WTC11 (cell line): Measurements from ENCODE around the gene NWD2. TPM values are rescaled to one million over a fixed set of nuclear protein-coding genes. Genes with fewer than 3 reads are reported as not detected.

Experiments
- ATAC-seq: fragments of 200-7000 bp; cut with Tn5 transposase; 2 replicates; pipeline ENCODE4 v1.10.0; 2021; ENCODE audit warnings: mild to moderate bottlenecking, moderate library complexity
- CTCF ChIA-PET: fragments of 300-600 bp; sonication (Branson Sonifier 250); formaldehyde crosslinking; loops from one replicate; lab custom pipeline; 2021; ENCODE audit warnings: antibody characterized with exemption; lab: Charles Lee
- POLR2A ChIA-PET: fragments of 350-600 bp; sonication (Branson Sonifier 250); formaldehyde crosslinking; loops from one replicate; lab custom pipeline; 2021; ENCODE audit warnings: antibody characterized with exemption; lab: Charles Lee
- DNase-seq: peaks from one replicate; pipeline ENCODE4 v3.0.0; 2021; ENCODE audit warnings: low spot score
- H3K27ac Mint-ChIP-seq: 2 replicates; pipeline ENCODE4 v1.8.0; 2021; ENCODE audit warnings: mixed read lengths
- H3K27me3 Mint-ChIP-seq: 2 replicates; pipeline ENCODE4 v1.8.0; 2021; ENCODE audit warnings: low read depth, mild to moderate bottlenecking, moderate library complexity, mixed read lengths
- H3K36me3 Mint-ChIP-seq: 2 replicates; pipeline ENCODE4 v1.8.0; 2021; ENCODE audit warnings: mixed read lengths
- H3K4me1 Mint-ChIP-seq: 2 replicates; pipeline ENCODE4 v1.8.0; 2022; ENCODE audit warnings: mixed read lengths
- H3K4me3 Mint-ChIP-seq: 2 replicates; pipeline ENCODE4 v1.8.0; 2021; ENCODE audit warnings: mild to moderate bottlenecking, moderate library complexity, mixed read lengths
- H3K9me3 Mint-ChIP-seq: 2 replicates; pipeline ENCODE4 v1.8.0; 2021; ENCODE audit warnings: mixed read lengths
- CREM ChIP-seq: sonication (generic); formaldehyde crosslinking; IDR thresholded peaks from 2 replicates; pipeline ENCODE4 v1.8.1; 2022; ENCODE audit warnings: mild to moderate bottlenecking, missing genetic modification reagents, moderate library complexity
- ESRRA ChIP-seq: sonication (generic); formaldehyde crosslinking; IDR thresholded peaks from 2 replicates; pipeline ENCODE4 v1.8.1; 2022; ENCODE audit warnings: mild to moderate bottlenecking, missing genetic modification reagents, borderline replicate concordance
- GTF2I ChIP-seq: fragments of 250-450 bp; sonication (Bioruptor Pico); conservative IDR thresholded peaks from 2 replicates; pipeline ENCODE4 v1.4.0; 2021; ENCODE audit warnings: mild to moderate bottlenecking
- MXD4 ChIP-seq: fragments of 250-450 bp; sonication (Bioruptor Pico); IDR thresholded peaks from 2 replicates; pipeline ENCODE4 v1.8.0; 2021; ENCODE audit warnings: mild to moderate bottlenecking, moderate library complexity, borderline replicate concordance
- NFE2L1 ChIP-seq: sonication (generic); formaldehyde crosslinking; IDR thresholded peaks from 2 replicates; pipeline ENCODE4 v1.8.1; 2023; ENCODE audit warnings: missing genetic modification reagents
- NR2C2 ChIP-seq: sonication (generic); formaldehyde crosslinking; IDR thresholded peaks from 2 replicates; pipeline ENCODE4 v1.8.0; 2022; ENCODE audit warnings: mild to moderate bottlenecking, missing genetic modification reagents
- RELA ChIP-seq: sonication (generic); formaldehyde crosslinking; IDR thresholded peaks from 2 replicates; pipeline ENCODE4 v1.8.1; 2022; ENCODE audit warnings: missing genetic modification reagents, mild to moderate bottlenecking, borderline replicate concordance
- SMAD3 ChIP-seq: sonication (generic); formaldehyde crosslinking; IDR thresholded peaks from 2 replicates; pipeline ENCODE4 v1.8.0; 2022; ENCODE audit warnings: missing genetic modification reagents, mild to moderate bottlenecking, borderline replicate concordance
- TP53 ChIP-seq: sonication (generic); formaldehyde crosslinking; IDR thresholded peaks from 2 replicates; pipeline ENCODE4 v1.8.1; 2023; ENCODE audit warnings: mild to moderate bottlenecking, missing genetic modification reagents
- ZNF121 ChIP-seq: sonication (generic); formaldehyde crosslinking; IDR thresholded peaks from 2 replicates; pipeline ENCODE4 v1.8.0; 2023; ENCODE audit warnings: missing genetic modification reagents
- ZNF317 ChIP-seq: sonication (generic); formaldehyde crosslinking; IDR thresholded peaks from 2 replicates; pipeline ENCODE4 v1.8.1; 2023; ENCODE audit warnings: low read depth, mild to moderate bottlenecking, moderate library complexity, missing genetic modification reagents, borderline replicate concordance
- total RNA-seq: library from RNA; stranded (reverse); gene quantifications from 3 replicates; pipeline ENCODE4 v1.2.3, GENCODE V29; 2021
- TF ChIP-seq, protein P1 (sequence below): sonication (generic); formaldehyde crosslinking; IDR thresholded peaks from 2 replicates; pipeline ENCODE4 v1.8.1; 2022; ENCODE audit warnings: missing genetic modification reagents, borderline replicate concordance
- TF ChIP-seq, protein P2 (sequence below): fragments of 250-450 bp; sonication (Bioruptor Pico); IDR thresholded peaks from 2 replicates; pipeline ENCODE4 v1.8.0; 2021; ENCODE audit warnings: mild to moderate bottlenecking
- TF ChIP-seq, protein P3 (sequence below): fragments of 250-450 bp; sonication (Bioruptor Pico); conservative IDR thresholded peaks from 2 replicates; pipeline ENCODE4 v1.9.0; 2021; ENCODE audit warnings: mild to moderate bottlenecking
- TF ChIP-seq, protein P4 (sequence below): fragments of 250-450 bp; sonication (Bioruptor Pico); IDR thresholded peaks from 2 replicates; pipeline ENCODE4 v2.1.2; 2022; ENCODE audit warnings: mild to moderate bottlenecking, moderate library complexity
- TF ChIP-seq, protein P5 (sequence below): sonication (generic); formaldehyde crosslinking; IDR thresholded peaks from 2 replicates; pipeline ENCODE4 v1.8.1; 2023; ENCODE audit warnings: mild to moderate bottlenecking, missing genetic modification reagents
- TF ChIP-seq, protein P6 (sequence below): sonication (generic); formaldehyde crosslinking; IDR thresholded peaks from 2 replicates; pipeline ENCODE4 v1.8.0; 2023; ENCODE audit warnings: mild to moderate bottlenecking, missing genetic modification reagents
- TF ChIP-seq, protein P7 (sequence below): fragments of 200-600 bp; IDR thresholded peaks from 2 replicates; pipeline ENCODE4 v1.8.0; 2022; ENCODE audit warnings: antibody characterized with exemption

The NWD2 gene
- total RNA-seq, 1 experiment from 2014 or later: 0.07 TPM

DNA sequence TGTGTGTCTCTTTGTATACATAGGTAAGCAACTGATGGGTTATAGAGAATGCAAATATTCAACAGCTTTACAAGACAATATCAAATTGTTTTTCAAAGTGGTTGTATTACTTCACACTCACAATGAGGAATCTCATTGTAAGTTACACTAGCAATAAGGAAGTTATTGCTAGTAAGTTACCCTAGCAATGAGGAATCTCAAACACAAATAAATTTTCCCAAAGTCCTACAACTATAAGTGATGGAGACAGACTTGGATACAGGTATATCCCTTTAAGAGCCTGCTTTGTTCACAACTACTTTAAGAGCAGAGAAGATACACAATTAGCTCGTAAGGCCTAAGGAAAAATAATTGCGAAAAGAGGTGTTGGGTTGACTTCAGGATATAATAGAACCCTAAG is 28.3 kb upstream of the NWD2 start:
- Mint-ChIP-seq H3K36me3 (no peaks in the 10 kb centered on the region), H3K9me3 (no peaks in the 10 kb centered on the region), H3K27ac (no peak overlapping the region), H3K27me3 (no peaks in the 10 kb centered on the region), H3K4me1 (peaks cover 5% of the 10 kb centered on the region), H3K4me3 (no peak overlapping the region)
- no peak for ATAC-seq
- ChIA-PET CTCF (interaction anchor here (0.8 to 1.5 kb wide), 2 partner anchors 28 kb away, joined by 3 to 7 read pairs; no protein-coding TSS in a partner anchor), POLR2A (no interaction called here)
- no peak for TF ChIP-seq ZNF121
- TF ChIP-seq TP53: no peak
- no peak for TF ChIP-seq CREM (CRISPR knock-in tag)
- TF ChIP-seq MXD4 (CRISPR knock-in tag): no peak
- TF ChIP-seq, protein P1, sequence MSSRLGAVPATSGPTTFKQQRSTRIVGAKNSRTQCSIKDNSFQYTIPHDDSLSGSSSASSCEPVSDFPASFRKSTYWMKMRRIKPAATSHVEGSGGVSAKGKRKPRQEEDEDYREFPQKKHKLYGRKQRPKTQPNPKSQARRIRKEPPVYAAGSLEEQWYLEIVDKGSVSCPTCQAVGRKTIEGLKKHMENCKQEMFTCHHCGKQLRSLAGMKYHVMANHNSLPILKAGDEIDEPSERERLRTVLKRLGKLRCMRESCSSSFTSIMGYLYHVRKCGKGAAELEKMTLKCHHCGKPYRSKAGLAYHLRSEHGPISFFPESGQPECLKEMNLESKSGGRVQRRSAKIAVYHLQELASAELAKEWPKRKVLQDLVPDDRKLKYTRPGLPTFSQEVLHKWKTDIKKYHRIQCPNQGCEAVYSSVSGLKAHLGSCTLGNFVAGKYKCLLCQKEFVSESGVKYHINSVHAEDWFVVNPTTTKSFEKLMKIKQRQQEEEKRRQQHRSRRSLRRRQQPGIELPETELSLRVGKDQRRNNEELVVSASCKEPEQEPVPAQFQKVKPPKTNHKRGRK (CRISPR knock-in tag): no peak
- TF ChIP-seq GTF2I (CRISPR knock-in tag): no peak
- no peak for TF ChIP-seq NR2C2
- TF ChIP-seq ESRRA (CRISPR knock-in tag): no peak
- no peak for TF ChIP-seq SMAD3 (CRISPR knock-in tag)
- TF ChIP-seq, protein P2, sequence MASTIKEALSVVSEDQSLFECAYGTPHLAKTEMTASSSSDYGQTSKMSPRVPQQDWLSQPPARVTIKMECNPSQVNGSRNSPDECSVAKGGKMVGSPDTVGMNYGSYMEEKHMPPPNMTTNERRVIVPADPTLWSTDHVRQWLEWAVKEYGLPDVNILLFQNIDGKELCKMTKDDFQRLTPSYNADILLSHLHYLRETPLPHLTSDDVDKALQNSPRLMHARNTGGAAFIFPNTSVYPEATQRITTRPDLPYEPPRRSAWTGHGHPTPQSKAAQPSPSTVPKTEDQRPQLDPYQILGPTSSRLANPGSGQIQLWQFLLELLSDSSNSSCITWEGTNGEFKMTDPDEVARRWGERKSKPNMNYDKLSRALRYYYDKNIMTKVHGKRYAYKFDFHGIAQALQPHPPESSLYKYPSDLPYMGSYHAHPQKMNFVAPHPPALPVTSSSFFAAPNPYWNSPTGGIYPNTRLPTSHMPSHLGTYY (CRISPR knock-in tag): no peak
- no peak for DNase-seq

DNA sequence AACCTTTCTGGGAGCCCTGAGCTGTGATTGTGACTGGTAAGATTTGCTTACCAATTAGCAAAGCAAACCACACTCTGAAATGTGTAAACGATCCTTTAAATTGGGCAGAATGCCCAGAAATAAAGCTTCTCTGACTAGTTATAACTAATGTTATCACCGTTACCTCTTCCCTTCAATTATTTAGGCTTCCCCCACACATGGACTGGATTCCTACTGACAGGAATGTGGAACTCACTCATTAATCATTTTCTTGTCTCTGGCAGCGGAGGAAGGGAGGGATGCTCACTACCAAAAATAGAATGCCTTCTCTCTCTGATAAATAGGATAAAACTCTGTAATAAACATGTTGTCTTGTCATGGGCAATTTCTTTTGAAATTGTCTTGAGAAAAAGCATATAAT is 25.3 kb upstream of the NWD2 start:
- CTCF ChIA-PET: no interaction called here
- no peak overlapping the region for H3K4me3 Mint-ChIP-seq

More for the DNA sequence above, 25.3 kb upstream of the NWD2 start:
- H3K27ac Mint-ChIP-seq: no peak overlapping the region
- no peak for DNase-seq
- POLR2A ChIA-PET: no interaction called here
- ATAC-seq: no peak
- H3K9me3 Mint-ChIP-seq: 0 out of 2 replicates have a peak, but pooled peaks cover 3% of the 10 kb centered on the region
- no peaks in the 10 kb centered on the region for H3K36me3 Mint-ChIP-seq
- TF ChIP-seq, protein P3, sequence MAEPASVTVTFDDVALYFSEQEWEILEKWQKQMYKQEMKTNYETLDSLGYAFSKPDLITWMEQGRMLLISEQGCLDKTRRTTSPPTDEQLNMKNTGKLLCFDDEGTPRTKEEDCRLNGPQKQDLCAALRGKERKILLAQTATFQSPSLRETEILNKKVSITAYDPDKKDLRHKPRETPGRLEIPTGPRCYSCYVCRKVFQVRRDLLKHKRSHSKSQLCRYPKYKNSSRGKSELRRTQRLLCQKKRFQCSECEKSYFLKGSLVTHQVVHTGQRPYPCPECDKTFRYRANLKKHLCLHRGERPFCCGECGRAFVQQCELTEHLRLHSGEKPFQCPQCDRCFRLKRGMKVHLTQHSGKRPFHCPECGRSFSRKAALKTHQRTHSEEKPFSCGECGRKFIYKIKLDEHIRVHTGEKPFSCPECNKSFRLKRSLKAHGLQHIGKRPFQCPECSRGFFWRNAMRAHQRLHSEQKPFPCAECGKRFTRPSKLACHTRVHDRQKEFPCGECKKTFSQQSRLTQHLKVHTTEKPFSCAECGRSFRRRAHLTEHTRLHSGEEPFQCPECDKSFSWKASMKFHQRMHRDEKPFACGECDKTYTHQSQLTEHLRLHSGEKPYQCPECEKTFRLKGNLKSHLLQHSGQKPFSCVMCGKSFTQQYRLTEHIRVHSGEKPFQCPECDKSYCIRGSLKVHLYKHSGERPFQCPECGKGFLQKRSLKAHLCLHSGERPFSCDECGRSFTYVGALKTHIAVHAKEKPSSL (CRISPR knock-in tag): no peak
- TF ChIP-seq NFE2L1 (CRISPR knock-in tag) (no peak), ZNF317 (no peak), MXD4 (CRISPR knock-in tag) (no peak), RELA (CRISPR knock-in tag) (no peak)
- TF ChIP-seq, protein P4, sequence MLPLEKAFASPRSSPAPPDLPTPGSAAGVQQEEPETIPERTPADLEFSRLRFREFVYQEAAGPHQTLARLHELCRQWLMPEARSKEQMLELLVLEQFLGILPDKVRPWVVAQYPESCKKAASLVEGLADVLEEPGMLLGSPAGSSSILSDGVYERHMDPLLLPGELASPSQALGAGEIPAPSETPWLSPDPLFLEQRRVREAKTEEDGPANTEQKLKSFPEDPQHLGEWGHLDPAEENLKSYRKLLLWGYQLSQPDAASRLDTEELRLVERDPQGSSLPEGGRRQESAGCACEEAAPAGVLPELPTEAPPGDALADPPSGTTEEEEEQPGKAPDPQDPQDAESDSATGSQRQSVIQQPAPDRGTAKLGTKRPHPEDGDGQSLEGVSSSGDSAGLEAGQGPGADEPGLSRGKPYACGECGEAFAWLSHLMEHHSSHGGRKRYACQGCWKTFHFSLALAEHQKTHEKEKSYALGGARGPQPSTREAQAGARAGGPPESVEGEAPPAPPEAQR: no peak
- TF ChIP-seq, protein P5, sequence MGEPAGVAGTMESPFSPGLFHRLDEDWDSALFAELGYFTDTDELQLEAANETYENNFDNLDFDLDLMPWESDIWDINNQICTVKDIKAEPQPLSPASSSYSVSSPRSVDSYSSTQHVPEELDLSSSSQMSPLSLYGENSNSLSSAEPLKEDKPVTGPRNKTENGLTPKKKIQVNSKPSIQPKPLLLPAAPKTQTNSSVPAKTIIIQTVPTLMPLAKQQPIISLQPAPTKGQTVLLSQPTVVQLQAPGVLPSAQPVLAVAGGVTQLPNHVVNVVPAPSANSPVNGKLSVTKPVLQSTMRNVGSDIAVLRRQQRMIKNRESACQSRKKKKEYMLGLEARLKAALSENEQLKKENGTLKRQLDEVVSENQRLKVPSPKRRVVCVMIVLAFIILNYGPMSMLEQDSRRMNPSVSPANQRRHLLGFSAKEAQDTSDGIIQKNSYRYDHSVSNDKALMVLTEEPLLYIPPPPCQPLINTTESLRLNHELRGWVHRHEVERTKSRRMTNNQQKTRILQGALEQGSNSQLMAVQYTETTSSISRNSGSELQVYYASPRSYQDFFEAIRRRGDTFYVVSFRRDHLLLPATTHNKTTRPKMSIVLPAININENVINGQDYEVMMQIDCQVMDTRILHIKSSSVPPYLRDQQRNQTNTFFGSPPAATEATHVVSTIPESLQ (CRISPR knock-in tag): no peak
- TF ChIP-seq, protein P6, sequence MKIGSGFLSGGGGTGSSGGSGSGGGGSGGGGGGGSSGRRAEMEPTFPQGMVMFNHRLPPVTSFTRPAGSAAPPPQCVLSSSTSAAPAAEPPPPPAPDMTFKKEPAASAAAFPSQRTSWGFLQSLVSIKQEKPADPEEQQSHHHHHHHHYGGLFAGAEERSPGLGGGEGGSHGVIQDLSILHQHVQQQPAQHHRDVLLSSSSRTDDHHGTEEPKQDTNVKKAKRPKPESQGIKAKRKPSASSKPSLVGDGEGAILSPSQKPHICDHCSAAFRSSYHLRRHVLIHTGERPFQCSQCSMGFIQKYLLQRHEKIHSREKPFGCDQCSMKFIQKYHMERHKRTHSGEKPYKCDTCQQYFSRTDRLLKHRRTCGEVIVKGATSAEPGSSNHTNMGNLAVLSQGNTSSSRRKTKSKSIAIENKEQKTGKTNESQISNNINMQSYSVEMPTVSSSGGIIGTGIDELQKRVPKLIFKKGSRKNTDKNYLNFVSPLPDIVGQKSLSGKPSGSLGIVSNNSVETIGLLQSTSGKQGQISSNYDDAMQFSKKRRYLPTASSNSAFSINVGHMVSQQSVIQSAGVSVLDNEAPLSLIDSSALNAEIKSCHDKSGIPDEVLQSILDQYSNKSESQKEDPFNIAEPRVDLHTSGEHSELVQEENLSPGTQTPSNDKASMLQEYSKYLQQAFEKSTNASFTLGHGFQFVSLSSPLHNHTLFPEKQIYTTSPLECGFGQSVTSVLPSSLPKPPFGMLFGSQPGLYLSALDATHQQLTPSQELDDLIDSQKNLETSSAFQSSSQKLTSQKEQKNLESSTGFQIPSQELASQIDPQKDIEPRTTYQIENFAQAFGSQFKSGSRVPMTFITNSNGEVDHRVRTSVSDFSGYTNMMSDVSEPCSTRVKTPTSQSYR: no peak
- TF ChIP-seq, protein P7, sequence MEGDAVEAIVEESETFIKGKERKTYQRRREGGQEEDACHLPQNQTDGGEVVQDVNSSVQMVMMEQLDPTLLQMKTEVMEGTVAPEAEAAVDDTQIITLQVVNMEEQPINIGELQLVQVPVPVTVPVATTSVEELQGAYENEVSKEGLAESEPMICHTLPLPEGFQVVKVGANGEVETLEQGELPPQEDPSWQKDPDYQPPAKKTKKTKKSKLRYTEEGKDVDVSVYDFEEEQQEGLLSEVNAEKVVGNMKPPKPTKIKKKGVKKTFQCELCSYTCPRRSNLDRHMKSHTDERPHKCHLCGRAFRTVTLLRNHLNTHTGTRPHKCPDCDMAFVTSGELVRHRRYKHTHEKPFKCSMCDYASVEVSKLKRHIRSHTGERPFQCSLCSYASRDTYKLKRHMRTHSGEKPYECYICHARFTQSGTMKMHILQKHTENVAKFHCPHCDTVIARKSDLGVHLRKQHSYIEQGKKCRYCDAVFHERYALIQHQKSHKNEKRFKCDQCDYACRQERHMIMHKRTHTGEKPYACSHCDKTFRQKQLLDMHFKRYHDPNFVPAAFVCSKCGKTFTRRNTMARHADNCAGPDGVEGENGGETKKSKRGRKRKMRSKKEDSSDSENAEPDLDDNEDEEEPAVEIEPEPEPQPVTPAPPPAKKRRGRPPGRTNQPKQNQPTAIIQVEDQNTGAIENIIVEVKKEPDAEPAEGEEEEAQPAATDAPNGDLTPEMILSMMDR: no peak
- TF ChIP-seq, protein P1 (CRISPR knock-in tag): no peak
- TF ChIP-seq, all 79 proteins: peak for 0
- Mint-ChIP-seq H3K27me3 (no peaks in the 10 kb centered on the region), H3K4me1 (no peaks in the 10 kb centered on the region)
